Caco-2 (cell line): ENCODE results near the gene CCDC85C. TPM values are rescaled to one million over a fixed set of nuclear protein-coding genes. Genes with fewer than 3 reads are reported as not detected.

Experiments used
- BruUV-seq: library from RNA; stranded (reverse); fragments of 400-500 nt; replicated peaks from 2 replicates; lab custom pipeline; 2021; lab: Mats Ljungman, UMichigan
- CTCF ChIA-PET: fragments of 300-600 bp; sonication (Branson Sonifier 250); formaldehyde crosslinking; loops from one replicate; lab custom pipeline; 2022; ENCODE audit warnings: antibody characterized with exemption; lab: Charles Lee
- POLR2A ChIA-PET: fragments of 300-600 bp; sonication (Branson Sonifier 250); formaldehyde crosslinking; loops from one replicate; lab custom pipeline; 2022; ENCODE audit warnings: antibody characterized with exemption; lab: Charles Lee
- DNase-seq, 2 experiments: peaks; one replicate each; pipeline versions ENCODE4 v3.0.0 to v3.0.0-alpha.2; 2020 to 2022
- H3K27me3 ChIP-seq: replicated peaks from 2 replicates; pipeline ENCODE4 v1.6.0; 2011; ENCODE audit warnings: low read length; ENCODE audit not compliant: control insufficient read depth, insufficient read depth
- H3K36me3 ChIP-seq: 2 replicates; pipeline ENCODE4 v1.5.1; 2011; ENCODE audit warnings: low read length; ENCODE audit not compliant: control insufficient read depth, insufficient read depth
- H3K4me1 ChIP-seq: fragments of 250-450 bp; sonication (Bioruptor Pico); 2 replicates; pipeline ENCODE4 v1.5.1; 2020; ENCODE audit warnings: mild to moderate bottlenecking
- H3K4me3 ChIP-seq: 2 replicates; pipeline ENCODE4 v1.5.1; 2011; ENCODE audit warnings: low read depth, mild to moderate bottlenecking, control low read depth, low read length
- H3K9me3 ChIP-seq: fragments of 250-450 bp; sonication (Bioruptor Pico); 2 replicates; pipeline ENCODE4 v1.5.1; 2020; ENCODE audit warnings: mild to moderate bottlenecking, moderate library complexity
- H3K27ac Mint-ChIP-seq: one replicate; pipeline ENCODE4 v1.8.0; 2022; ENCODE audit warnings: mixed read lengths; ENCODE audit not compliant: unreplicated experiment
- H3K27me3 Mint-ChIP-seq: one replicate; pipeline ENCODE4 v1.8.0; 2022; ENCODE audit warnings: mixed read lengths; ENCODE audit not compliant: insufficient read depth, unreplicated experiment
- H3K36me3 Mint-ChIP-seq: one replicate; pipeline ENCODE4 v1.8.0; 2022; ENCODE audit warnings: mild to moderate bottlenecking, mixed read lengths; ENCODE audit not compliant: insufficient read depth, unreplicated experiment
- H3K4me1 Mint-ChIP-seq: one replicate; pipeline ENCODE4 v1.8.0; 2022; ENCODE audit warnings: low read depth, mixed read lengths; ENCODE audit not compliant: unreplicated experiment
- H3K4me3 Mint-ChIP-seq: one replicate; pipeline ENCODE4 v1.8.0; 2022; ENCODE audit warnings: mild to moderate bottlenecking, moderate library complexity, mixed read lengths; ENCODE audit not compliant: unreplicated experiment
- H3K9me3 Mint-ChIP-seq: one replicate; pipeline ENCODE4 v1.8.0; 2022; ENCODE audit warnings: mixed read lengths; ENCODE audit not compliant: unreplicated experiment
- CTCF ChIP-seq, 2 experiments: fragments of 200-600 bp in 1 of 2; IDR thresholded peaks; 1 replicate in 1 of 2; 2 replicates in 1 of 2; pipeline versions ENCODE4 v1.5.1 to v1.8.0; 2011 to 2022; ENCODE audit warnings: antibody characterized with exemption in 1 of 2, control low read depth in 1 of 2, inconsistent platforms in 1 of 2, low read depth in 1 of 2, low read length in 1 of 2, mild to moderate bottlenecking in 1 of 2, moderate library complexity in 1 of 2; ENCODE audit not compliant: insufficient read depth in 1 of 2, severe bottlenecking in 1 of 2, unreplicated experiment in 1 of 2
- intact Hi-C: fragments of 100-400 bp; cut with micrococcal nuclease; formaldehyde crosslinking; loops from one replicate; pipeline ENCODE4 v1.10.0; 2022; ENCODE audit not compliant: unreplicated experiment
- total RNA-seq: library from RNA; stranded (reverse); gene quantifications from 2 replicates; pipeline ENCODE4 v1.2.3, GENCODE V29; 2022

Gene CCDC85C
- total RNA-seq, 1 experiment from 2014 or later, result 76.2 TPM

GRCh38 chr14:99563749-99564129, 40.3 kb downstream of the CCDC85C start:
- Mint-ChIP-seq H3K36me3 (peaks cover 17% of the 10 kb centered on the region), H3K9me3 (no peaks in the 10 kb centered on the region), H3K27ac (no peak overlapping the region), H3K4me1 (peaks cover 13% of the 10 kb centered on the region), H3K4me3 (no peak overlapping the region), H3K27me3 (no peaks in the 10 kb centered on the region)
- CTCF ChIA-PET, result no interaction called here
- no peak for DNase-seq
- H3K4me3 ChIP-seq, result no peak overlapping the region
- intact Hi-C loops, result loop anchor here (5.0 kb wide), 1 partner anchor 39 kb away; the partner anchor contains the start of gene CCDC85C
- BruUV-seq, result no TSS peak
- H3K9me3 ChIP-seq, result no peaks in the 10 kb centered on the region
- TF ChIP-seq CTCF (IDR thresholded peaks at IDR 0.05; ENCODE audit: insufficient read depth in 1 of 2, low read depth in 1 of 2, low read length in 1 of 2, severe bottlenecking in 1 of 2, unreplicated experiment in 1 of 2), result no peak
- no peaks in the 10 kb centered on the region for H3K36me3 ChIP-seq
- H3K27me3 ChIP-seq, result no peaks in the 10 kb centered on the region
- peaks cover 7% of the 10 kb centered on the region; the same call in 1 of the 2 replicates for H3K4me1 ChIP-seq
- POLR2A ChIA-PET, result no interaction called here

- ChIA-PET CTCF (no interaction called here), POLR2A (no interaction called here)
- DNase-seq, result peak; percentile 71 to 76
- H3K27me3 Mint-ChIP-seq, result no peaks in the 10 kb centered on the region
- H3K9me3 ChIP-seq, result no peaks in the 10 kb centered on the region
- no peak overlapping the region for H3K4me3 ChIP-seq
- intact Hi-C loops, result loop anchor here (5.0 kb wide), 1 partner anchor 39 kb away; the partner anchor contains the start of gene CCDC85C
- H3K36me3 Mint-ChIP-seq, result peaks cover 19% of the 10 kb centered on the region
- H3K27ac Mint-ChIP-seq, result no peak overlapping the region
- peaks cover 13% of the 10 kb centered on the region for H3K4me1 Mint-ChIP-seq
- H3K4me3 Mint-ChIP-seq, result no peak overlapping the region
- H3K9me3 Mint-ChIP-seq, result no peaks in the 10 kb centered on the region
- H3K36me3 ChIP-seq, result no peaks in the 10 kb centered on the region
- TF ChIP-seq CTCF (IDR thresholded peaks at IDR 0.05; ENCODE audit: insufficient read depth in 1 of 2, low read depth in 1 of 2, low read length in 1 of 2, severe bottlenecking in 1 of 2, unreplicated experiment in 1 of 2), result peak in 1 of 2 experiments; percentile 31
- BruUV-seq, result no TSS peak
- peaks cover 7% of the 10 kb centered on the region; the same call in 1 of the 2 replicates for H3K4me1 ChIP-seq
- no peaks in the 10 kb centered on the region for H3K27me3 ChIP-seq
Measured at GRCh38 chr14:99562856-99563748, 40.9 kb downstream of the CCDC85C start.

- no peak for TF ChIP-seq CTCF (IDR thresholded peaks at IDR 0.05; ENCODE audit: insufficient read depth in 1 of 2, low read depth in 1 of 2, low read length in 1 of 2, severe bottlenecking in 1 of 2, unreplicated experiment in 1 of 2)
- BruUV-seq, result no TSS peak
- H3K27me3 ChIP-seq, result no peaks in the 10 kb centered on the region
- Mint-ChIP-seq H3K9me3 (no peaks in the 10 kb centered on the region), H3K27ac (no peak overlapping the region), H3K27me3 (no peaks in the 10 kb centered on the region), H3K4me3 (no peak overlapping the region), H3K4me1 (peaks cover 8% of the 10 kb centered on the region), H3K36me3 (peaks cover 14% of the 10 kb centered on the region)
- POLR2A ChIA-PET, result no interaction called here
- no peak overlapping the region for H3K4me3 ChIP-seq
- CTCF ChIA-PET, result no interaction called here
- no peaks in the 10 kb centered on the region for H3K36me3 ChIP-seq
- peaks cover 5% of the 10 kb centered on the region; the same call in 1 of the 2 replicates for H3K4me1 ChIP-seq
- intact Hi-C loops, result loop anchor here (5.0 kb wide), 1 partner anchor 40 kb away; the partner anchor contains the start of gene CCDC85C
- no peak for DNase-seq
- no peaks in the 10 kb centered on the region for H3K9me3 ChIP-seq
Measured at GRCh38 chr14:99561864-99562263, 42.1 kb downstream of the CCDC85C start.
